Upper lobe of right lung (tissue), 1 donor: ENCODE results near the gene SEMA5B. TPM values are rescaled to one million over a fixed set of nuclear protein-coding genes. Genes with fewer than 3 reads are reported as not detected.

Experiments
- ATAC-seq: fragments of 200-7000 bp; cut with Tn5 transposase; one replicate; pipeline ENCODE4 v1.9.1; 2020; ENCODE audit warnings: mild to moderate bottlenecking, moderate library complexity
- DNase-seq: peaks from one replicate; pipeline ENCODE4 v3.0.0-alpha.2; 2020
- H3K27ac ChIP-seq: fragments of 200-600 bp; one replicate; pipeline ENCODE4 v1.8.0; 2022
- H3K27me3 ChIP-seq: fragments of 200-600 bp; one replicate; pipeline ENCODE4 v1.8.0; 2022; ENCODE audit warnings: mild to moderate bottlenecking
- H3K36me3 ChIP-seq: fragments of 200-600 bp; one replicate; pipeline ENCODE4 v1.8.0; 2022
- H3K4me1 ChIP-seq: fragments of 200-600 bp; one replicate; pipeline ENCODE4 v1.8.0; 2022
- H3K4me3 ChIP-seq: fragments of 200-600 bp; one replicate; pipeline ENCODE4 v1.8.0; 2022; ENCODE audit warnings: mild to moderate bottlenecking
- H3K9me3 ChIP-seq: fragments of 200-600 bp; one replicate; pipeline ENCODE4 v1.8.0; 2022
- intact Hi-C: fragments of 100-400 bp; cut with DNase I; formaldehyde crosslinking; loops from one replicate; pipeline ENCODE4 v1.11.0; 2022
- total RNA-seq: library from RNA; stranded (reverse); fragmentation: NEBNext Ultra II Directional; extraction: Animal tissue kit (Norgen Biotek cat#: 25700); gene quantifications from one replicate; pipeline ENCODE4 v1.2.1, GENCODE V29; 2021
- TF ChIP-seq, protein P1 (sequence below): fragments of 200-600 bp; IDR thresholded peaks from one replicate; pipeline ENCODE4 v1.8.0; 2022; ENCODE audit warnings: antibody characterized with exemption
- donor health status: DM: no; HTN: yes; CAD: no; lungs with severe emphysema.

The SEMA5B gene
- total RNA-seq, 1 donor from 2014 or later, result 2.3 TPM

GRCh38 chr3:122984007-122984406, 43.6 kb downstream of the SEMA5B start:
- Histone ChIP-seq H3K27ac (no peak overlapping the region), H3K36me3 (no peaks in the 10 kb centered on the region), H3K27me3 (no peaks in the 10 kb centered on the region), H3K9me3 (no peaks in the 10 kb centered on the region), H3K4me3 (no peak overlapping the region), H3K4me1 (peaks cover 8% of the 10 kb centered on the region)
- intact Hi-C loops, result no loop called here
- no peak for DNase-seq
- no peak for ATAC-seq
- TF ChIP-seq, protein P1, sequence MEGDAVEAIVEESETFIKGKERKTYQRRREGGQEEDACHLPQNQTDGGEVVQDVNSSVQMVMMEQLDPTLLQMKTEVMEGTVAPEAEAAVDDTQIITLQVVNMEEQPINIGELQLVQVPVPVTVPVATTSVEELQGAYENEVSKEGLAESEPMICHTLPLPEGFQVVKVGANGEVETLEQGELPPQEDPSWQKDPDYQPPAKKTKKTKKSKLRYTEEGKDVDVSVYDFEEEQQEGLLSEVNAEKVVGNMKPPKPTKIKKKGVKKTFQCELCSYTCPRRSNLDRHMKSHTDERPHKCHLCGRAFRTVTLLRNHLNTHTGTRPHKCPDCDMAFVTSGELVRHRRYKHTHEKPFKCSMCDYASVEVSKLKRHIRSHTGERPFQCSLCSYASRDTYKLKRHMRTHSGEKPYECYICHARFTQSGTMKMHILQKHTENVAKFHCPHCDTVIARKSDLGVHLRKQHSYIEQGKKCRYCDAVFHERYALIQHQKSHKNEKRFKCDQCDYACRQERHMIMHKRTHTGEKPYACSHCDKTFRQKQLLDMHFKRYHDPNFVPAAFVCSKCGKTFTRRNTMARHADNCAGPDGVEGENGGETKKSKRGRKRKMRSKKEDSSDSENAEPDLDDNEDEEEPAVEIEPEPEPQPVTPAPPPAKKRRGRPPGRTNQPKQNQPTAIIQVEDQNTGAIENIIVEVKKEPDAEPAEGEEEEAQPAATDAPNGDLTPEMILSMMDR, result no peak

GRCh38 chr3:122982216-122983185, 45.1 kb downstream of the SEMA5B start:
- Histone ChIP-seq H3K9me3 (no peaks in the 10 kb centered on the region), H3K4me1 (peaks cover 18% of the 10 kb centered on the region), H3K27me3 (no peaks in the 10 kb centered on the region), H3K4me3 (no peak overlapping the region), H3K36me3 (no peaks in the 10 kb centered on the region), H3K27ac (no peak overlapping the region)
- intact Hi-C loops, result no loop called here
- DNase-seq, result no peak
- peak; percentile 36 for ATAC-seq
- TF ChIP-seq, protein P1, result peak; percentile 9

DNA sequence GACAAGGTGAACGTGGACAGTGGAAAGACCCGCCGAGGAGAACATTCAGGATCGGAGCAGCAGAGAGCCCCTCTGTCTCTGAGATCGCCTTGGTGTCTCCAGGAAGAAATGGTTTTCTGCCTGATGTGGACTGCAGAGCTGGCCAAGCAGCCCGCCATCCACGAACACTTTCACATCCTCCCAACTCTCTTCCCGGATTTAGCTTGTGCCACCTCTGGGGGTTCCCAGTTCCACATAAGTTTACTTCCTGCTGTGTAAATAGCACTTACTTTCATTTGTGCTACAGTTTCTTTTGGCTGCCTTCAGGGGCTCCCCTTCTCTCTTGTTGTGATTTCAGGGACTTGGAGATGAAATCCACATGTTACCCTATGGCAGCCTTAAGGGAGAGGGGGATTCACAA, 48.4 kb downstream of the SEMA5B start:
- TF ChIP-seq, protein P1, result no peak
- intact Hi-C loops, result no loop called here
- Histone ChIP-seq H3K4me3 (no peak overlapping the region), H3K36me3 (no peaks in the 10 kb centered on the region), H3K9me3 (no peaks in the 10 kb centered on the region), H3K27me3 (no peaks in the 10 kb centered on the region), H3K4me1 (peaks cover 30% of the 10 kb centered on the region), H3K27ac (no peak overlapping the region)
- DNase-seq (no peak), ATAC-seq (no peak)

DNA sequence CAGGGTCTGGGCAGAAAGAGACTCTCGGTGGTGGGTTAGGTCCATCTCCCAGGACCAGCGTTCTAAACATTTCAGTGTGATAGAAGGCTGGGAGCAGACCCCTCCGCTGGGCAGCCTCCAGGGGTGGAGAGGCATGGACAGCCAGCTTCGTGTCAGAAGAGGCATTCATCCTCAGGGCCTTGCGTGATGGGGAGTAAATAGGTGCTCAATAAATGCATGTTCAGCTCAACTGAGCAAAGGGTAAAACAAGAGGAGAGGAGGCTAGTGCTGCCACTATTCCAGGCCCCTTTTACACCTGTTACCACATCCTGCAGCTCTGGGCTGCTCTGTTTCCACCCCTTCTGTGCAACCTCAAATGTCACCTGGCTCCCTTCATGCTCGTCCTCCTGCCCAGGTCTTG, 49.0 kb downstream of the SEMA5B start:
- TF ChIP-seq, protein P1, result no peak
- H3K9me3 ChIP-seq, result no peaks in the 10 kb centered on the region
- H3K4me1 ChIP-seq, result peaks cover 30% of the 10 kb centered on the region
- intact Hi-C loops, result no loop called here
- no peaks in the 10 kb centered on the region for H3K36me3 ChIP-seq
- no peak for ATAC-seq
- H3K4me3 ChIP-seq, result no peak overlapping the region
- no peak for DNase-seq
- no peak overlapping the region for H3K27ac ChIP-seq
- H3K27me3 ChIP-seq, result no peaks in the 10 kb centered on the region

DNA sequence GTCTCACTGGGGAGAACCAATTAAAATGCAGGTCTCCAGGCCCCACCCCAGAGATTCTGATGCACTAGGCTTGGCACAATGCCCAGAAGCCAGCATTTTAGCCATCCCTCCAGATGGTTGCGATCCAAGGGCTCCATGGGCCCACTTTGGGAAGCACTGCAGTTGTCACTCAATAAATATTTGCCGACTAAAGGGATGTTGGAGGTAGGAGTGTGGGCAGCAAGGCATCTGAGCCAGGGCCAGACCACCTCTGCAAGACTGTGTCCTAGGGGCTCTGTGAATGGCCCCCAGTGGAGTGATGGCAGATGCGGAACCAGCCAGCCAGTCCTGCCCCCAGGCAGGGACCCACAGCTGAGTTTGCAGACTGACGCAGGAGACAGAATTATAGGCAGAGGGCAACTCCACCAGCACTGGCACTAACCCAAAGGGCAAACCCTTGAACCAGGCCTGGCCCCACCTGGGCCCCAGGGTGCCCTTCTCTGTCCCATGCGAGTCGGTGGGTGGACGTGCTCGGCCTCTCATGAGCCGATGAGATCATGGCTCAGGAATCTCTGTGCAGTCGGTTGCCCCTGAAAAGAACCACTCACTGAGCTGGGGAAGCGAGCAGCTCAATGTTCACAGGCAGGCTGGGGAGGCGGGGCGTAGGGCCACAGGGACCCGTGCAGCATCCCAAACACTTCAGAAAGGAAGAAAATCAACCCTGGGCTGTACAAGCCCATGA, 49.7 kb downstream of the SEMA5B start:
- Histone ChIP-seq H3K4me3 (no peak overlapping the region), H3K9me3 (no peaks in the 10 kb centered on the region), H3K27ac (no peak overlapping the region), H3K36me3 (no peaks in the 10 kb centered on the region), H3K27me3 (no peaks in the 10 kb centered on the region), H3K4me1 (peaks cover 30% of the 10 kb centered on the region)
- ATAC-seq, result peak; percentile 77
- DNase-seq, result peak; percentile 77
- intact Hi-C loops, result no loop called here
- TF ChIP-seq, protein P1, result no peak
